Umbilical cord (tissue), 2 donors: ENCODE results near the gene ZNF133. TPM values are rescaled to one million over a fixed set of nuclear protein-coding genes. Genes with fewer than 3 reads are reported as not detected.
"Not testable (repeated sequence)": the region's sequence is repeated elsewhere in the genome, so short reads cannot be mapped to it uniquely, and the experiment has no call there.

Source experiments
- DNase-seq: peaks from one replicate; pipeline ENCODE4 v3.0.0-alpha.2; 2015; ENCODE audit warnings: low spot score
- total RNA-seq: library from RNA; depleted of rRNA; stranded (reverse); fragments of >200 nt; gene quantifications from one replicate; pipeline ENCODE4 v1.2.3, GENCODE V29; 2014; ENCODE audit warnings: low replicate concordance; ENCODE audit not compliant: insufficient read depth

Gene ZNF133
- total RNA-seq = 12.3 TPM

- peak; percentile 98 for DNase-seq
These were observed at the start of gene ZNF133 for GRCh38 chr20:18287915-18288748. Gene ZNF133 (plus strand): TSS chr20:18288527. CDS start chr20:18305687, 17,160 bp downstream.

- no peak for DNase-seq
These were observed 47.3 kb upstream of the ZNF133 start for GRCh38 chr20:18240997-18241396.

- no peak for DNase-seq
These were observed 44.5 kb upstream of the ZNF133 start for GRCh38 chr20:18243802-18244201.

DNA sequence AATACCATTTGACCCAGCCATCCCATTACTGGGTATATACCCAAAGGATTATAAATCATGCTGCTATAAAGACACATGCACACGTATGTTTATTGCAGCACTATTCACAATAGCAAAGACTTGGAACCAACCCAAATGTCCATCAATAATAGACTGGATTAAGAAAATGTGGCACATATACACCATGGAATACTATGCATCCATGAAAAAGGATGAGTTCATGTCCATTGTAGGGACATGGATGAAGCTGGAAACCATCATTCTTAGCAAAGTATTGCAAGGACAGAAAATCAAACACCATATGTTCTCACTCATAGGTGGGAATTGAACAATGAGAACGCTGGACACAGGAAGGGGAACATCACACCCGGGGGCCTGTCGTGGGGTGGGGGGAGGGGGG is 39.8 kb upstream of the ZNF133 start:
- DNase-seq = not testable (repeated sequence)

DNA sequence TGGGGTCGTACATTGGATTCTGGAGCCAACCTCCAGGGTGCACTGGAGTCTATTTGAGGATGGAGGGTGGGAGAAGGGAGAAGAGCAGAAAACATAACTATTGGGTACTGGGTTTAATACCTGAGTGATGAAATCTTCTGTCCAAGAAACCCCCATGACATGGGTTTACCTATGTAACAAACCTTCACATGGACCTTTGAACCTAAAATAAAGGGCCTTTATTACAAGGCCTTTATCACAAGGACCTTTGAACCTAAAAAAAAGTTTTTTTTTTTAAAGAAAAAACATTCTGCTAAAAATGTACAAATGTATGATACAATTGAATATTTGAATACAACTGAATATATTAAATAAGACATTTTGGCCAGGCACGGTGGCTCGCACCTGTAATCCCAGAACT is 38.1 kb upstream of the ZNF133 start:
- DNase-seq = no peak

DNA sequence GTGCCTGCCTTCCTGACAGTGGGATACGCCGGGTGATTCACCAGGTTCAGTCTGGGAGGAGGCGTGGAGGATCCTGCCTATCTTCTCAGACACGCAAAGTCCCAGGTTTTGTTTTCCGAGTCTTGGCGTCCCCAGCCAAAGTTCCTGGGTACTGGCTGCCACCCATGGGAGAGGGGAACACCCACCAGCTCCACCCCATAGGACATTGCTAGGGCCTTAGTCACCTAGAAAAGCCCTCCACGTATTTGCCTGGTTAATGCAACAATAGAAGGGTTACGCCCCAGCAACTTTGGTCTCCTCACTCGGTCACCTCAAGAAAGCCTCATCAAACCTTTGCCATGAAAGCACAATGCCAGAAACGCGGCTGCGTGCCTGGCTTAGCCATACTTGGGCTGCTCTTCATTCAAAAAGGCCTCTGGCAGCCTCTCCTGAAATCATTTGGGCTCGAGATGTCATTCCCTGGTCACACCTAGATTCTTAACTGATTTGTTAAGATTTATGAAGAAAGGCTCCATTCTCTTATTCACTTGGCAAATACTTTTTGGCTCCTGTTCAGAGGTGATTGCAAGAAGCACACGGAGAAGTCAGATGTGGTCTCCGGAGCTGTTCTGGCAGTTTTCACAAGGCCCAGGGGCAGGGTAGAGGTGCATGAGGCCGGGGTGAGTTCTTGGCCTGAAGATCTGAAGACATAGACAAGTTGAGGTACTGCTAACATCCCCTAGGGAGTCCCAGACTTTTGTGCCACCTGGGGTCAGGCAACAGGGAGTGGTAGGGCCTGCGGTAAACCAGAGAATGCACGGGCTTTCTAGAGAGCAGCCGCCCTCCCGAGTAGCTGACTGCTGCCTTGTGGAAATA is 35.5 kb upstream of the ZNF133 start:
- no peak for DNase-seq

DNA sequence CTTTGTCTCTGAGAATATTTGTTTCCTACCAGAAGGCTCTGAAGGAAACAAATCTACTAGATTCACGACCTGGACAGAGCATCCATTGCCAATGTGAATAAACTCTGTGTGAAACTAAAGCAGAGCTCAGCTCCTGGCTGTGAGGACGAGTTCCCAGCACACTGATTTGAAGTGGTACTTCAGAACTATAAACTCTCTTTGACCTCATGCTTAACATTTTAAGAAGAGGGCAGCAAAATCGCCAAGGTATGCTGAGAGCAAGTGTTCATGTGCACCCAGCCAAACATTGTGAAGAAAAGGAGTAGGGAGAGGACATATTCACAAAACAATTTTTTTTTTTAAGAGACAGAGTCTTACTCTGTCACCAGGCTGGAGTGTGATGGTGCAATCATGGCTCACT is 33.7 kb upstream of the ZNF133 start:
- DNase-seq = no peak

DNA sequence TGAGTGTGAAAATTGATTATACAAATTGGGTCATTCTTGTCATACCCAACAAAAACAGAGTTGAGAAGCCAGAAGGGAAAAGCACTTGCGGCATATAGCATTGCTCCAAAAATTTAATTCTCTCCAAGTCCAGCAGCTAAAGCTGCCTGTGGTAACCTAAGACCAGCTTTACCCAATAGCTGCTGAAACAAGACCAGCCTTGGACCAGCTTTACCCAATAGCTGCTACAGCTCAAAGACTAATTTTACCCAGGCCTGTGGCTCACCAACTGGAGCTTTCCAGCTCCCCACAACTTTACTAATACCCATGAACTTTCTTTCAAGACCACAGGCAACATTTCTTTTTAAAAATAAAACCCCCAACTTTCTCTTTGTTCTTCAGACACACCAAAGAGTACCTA is 32.8 kb upstream of the ZNF133 start:
- no peak for DNase-seq

DNA sequence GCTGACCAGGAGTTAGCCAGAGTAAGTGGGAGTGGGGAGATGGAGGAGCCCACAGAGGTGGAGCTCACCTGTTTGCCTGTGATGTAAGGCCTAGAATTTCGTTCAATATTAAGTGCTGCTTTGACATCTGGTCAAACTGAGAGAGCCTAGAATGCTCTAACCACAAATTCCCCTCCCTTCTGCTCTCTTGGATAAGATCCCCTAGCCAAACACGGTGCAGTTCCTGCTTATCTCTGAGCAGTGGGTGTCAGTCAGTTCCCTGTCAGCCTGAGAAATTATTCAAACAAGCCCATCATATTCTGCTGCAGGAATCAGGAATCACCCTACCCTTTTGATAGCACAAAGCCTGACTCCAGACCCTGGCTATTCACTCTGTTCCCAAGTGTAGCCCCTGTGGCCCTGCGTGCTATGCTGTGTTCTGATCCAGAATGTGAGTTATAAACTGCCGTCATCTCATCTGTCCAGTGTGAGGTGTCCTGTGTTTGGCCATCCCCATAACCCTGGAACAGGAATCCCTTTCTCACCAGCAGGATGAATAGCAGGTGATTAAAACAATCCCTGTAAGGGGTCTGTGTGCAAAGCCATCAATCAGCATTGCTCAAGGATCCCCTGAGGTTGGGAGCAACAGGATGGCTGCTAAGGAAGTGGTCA is 31.8 kb upstream of the ZNF133 start:
- DNase-seq = no peak

DNA sequence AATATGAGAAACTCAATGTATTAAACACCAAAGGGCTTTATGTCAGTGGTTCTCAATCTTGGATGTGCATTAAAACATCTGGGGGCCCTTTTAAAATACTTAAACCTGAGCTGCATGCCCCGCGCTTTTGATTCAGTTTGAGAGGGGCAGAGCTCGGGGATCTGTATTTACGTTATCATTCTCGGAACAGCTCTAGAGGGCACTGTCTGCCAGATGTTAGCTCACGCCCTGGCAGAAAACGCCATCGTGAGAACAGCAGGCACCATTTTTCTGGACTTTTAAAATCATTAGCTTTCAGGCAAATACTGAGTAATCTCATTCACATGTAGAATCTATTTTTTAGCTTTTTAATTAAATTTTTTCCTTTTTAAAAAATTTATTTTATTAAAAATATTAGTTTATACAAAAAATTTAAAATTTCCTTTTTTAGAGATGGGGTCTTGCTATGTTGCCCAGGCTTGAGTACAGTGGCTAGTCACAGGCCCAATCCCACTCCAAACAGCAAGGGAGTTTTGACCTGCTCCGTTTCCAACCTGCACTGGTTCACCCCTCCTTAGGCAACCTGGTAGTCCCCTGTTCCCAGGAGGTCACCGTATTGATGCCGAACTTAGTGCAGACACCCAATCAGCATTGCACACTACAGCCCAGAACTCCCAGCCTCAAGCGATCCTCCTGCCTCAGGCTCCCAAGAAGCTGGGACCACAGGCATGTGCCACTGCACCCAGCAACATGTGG is 30.0 kb upstream of the ZNF133 start:
- DNase-seq = no peak

DNA sequence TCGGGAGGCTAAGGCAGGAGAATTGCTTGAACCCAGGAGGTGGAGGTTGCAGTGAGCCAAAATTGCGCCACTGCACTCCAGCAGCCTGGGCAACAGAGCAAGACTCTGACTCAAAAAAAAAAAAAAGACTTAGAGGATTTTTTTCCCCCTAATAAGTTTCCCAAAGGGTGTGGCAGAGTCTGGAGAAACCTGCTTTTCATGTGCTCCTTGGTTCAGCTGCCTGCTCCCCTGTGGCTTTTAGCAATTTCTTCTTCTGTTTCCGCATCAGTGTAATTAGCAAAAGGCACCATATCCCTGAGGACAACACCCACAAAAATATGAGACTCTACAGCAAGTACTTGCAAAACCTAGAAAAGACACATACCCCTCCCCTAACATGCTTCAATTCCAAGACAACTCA is 28.6 kb upstream of the ZNF133 start:
- DNase-seq = no peak

DNA sequence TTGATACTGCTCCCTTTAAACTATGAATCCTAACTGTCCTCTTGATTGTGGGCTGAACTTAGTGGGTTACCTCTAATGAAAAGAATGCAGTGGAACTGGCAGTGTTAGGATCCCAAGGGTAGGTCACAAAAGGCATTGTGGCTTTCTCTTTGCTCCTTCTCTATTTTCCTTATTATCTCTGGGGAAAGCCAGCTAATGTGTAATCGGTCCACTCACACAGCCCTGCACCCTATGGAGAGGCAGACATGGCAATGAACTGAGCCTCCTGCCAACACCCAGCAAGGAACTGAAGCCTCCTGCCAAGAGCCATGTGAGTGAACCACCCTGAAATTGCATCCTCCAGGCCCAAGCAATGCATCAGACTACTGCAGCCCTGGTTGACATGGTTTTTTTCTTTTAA is 24.6 kb upstream of the ZNF133 start:
- peak; percentile 12 for DNase-seq

DNA sequence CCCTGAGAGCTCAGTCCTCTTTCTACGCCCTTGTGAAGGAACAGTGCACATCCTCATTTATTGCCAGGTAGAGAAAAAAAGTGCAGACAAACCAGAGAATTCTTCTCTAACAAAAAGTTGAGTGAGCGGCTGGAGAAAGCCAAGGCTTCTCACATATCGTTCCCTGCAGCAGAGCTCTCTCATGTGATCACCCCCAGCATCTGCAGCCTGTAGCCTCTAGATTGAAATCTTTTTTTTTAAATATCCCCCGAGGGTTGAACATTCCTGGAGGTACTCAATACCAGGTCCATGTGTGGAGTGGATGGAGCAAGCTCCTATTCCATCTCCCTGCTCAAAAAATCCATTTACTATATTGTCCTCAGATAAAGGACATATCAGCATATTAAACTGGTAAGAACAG is 22.9 kb upstream of the ZNF133 start:
- DNase-seq = no peak

GRCh38 chr20:18266282-18266681 is 22.0 kb upstream of the ZNF133 start:
- DNase-seq = no peak

DNA sequence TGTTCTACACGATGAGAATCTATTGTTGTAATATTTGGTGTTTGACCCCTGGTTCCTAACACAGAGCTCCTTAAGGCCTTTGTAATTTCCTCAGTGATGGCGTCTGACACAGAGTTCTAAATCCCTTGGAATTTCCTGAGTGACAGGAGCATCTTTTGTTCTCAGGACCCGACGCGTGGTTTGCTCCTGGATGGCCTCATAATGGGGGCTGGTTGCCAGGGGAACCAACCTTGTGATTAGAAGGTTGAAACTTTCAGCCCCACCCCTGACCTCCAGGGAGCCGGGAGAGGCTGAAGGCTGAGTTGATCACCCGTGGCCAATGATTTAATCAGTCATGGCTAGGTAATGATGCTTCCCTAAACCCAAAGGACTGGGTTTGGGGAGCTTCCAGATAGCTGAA is 20.5 kb upstream of the ZNF133 start:
- DNase-seq = no peak

- no peak for DNase-seq
These were observed 17.2 kb upstream of the ZNF133 start for GRCh38 chr20:18271160-18271559.

DNA sequence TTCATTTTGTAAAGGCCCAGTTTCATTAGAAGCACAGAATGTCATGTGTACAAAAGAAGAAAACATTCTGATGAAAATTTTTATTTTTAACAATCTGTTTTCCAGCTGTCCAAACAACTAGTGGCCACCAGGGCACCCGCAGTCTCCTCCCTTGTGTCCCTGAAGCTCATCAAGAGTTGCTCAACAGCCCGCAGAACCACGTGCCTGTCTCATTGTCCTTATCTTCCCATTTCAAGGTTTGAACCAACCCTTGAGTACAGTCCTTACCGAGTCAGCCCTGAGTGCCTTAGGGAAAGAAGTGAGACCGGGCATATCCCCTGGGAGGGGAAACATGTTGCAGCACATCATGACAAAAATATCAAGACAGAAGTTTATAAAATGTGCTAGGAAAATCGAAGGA is 15.9 kb upstream of the ZNF133 start:
- DNase-seq = no peak

DNA sequence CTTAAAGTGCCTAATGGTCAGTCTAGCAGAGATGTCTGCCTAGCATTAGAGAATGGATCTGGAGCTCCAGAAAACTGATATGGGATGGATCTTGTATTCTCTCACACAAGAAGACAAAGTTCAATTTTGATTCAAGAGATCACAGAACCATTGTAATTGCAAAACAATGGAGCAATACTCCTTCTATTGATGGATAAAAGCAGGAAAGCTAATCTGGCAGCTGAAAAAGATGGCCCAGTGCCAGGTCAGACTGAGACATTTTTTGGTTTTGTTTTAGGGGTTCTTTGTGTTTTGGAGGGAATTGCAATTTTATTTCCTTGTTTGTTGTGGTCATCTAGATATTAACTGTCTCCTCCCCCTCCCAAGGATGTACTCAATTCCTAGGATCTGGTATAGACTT is 14.6 kb upstream of the ZNF133 start:
- DNase-seq = no peak

GRCh38 chr20:18275960-18276359 is 12.4 kb upstream of the ZNF133 start:
- not testable (repeated sequence) for DNase-seq

DNA sequence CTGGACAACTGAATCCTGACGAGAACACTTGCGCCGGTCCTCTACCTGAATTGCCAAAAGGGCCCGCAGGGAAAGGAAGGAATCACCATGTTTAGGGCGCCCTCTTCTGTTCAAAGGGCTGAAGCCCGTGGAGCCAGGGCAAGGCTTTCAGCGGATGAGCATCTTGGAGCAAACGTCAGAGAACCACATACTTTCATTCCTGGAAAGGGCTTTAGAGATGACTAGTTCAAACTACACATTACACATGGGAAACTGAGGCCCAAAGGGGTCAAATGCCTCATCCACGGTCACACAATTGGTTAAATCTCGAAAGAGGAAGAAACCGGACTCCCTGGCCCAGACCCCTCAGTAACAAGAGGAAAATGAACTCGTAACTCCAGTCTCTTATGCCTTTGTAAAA is 11.5 kb upstream of the ZNF133 start:
- peak; percentile 61 for DNase-seq

DNA sequence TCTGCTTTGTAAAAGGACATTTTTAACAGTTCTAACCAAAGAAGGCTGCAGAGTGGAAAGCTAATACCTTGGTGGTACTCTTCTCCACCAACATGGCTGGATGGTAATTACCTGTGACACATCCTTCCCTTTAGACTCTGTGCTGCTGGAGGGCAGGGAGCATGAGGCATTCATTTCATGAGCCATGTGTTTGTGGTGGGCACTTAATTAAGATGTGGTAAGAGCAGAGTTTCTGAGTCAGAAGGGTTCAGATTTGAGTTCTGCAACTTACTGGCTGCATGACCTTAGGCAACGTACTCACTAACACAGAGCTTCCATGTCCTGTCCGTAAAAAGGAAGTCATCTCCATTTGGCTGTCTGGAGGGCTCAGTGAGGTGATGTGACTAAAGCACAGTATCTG is 9.1 kb upstream of the ZNF133 start:
- no peak for DNase-seq
